ENCODE measurements around the gene FGL2.
"Not testable (repeated sequence)": the region's sequence is repeated elsewhere in the genome, so short reads cannot be mapped to it uniquely, and the experiment has no call there.

The FGL2 gene

GRCh38 chr7:77228795-77229194 lies 29.2 kb upstream of the FGL2 start:
- not testable (repeated sequence) for DNase-seq; H3K27me3 Mint-ChIP-seq; H3K4me3 Mint-ChIP-seq; ATAC-seq (replicated peaks); H3K27ac Mint-ChIP-seq; H3K36me3 Mint-ChIP-seq (ENCODE audit: insufficient read depth); H3K4me1 Mint-ChIP-seq (ENCODE audit: low read depth in 2 of 2)
- peaks cover 9 to 12% of the 10 kb centered on the region in 2 donors for H3K9me3 Mint-ChIP-seq

DNA sequence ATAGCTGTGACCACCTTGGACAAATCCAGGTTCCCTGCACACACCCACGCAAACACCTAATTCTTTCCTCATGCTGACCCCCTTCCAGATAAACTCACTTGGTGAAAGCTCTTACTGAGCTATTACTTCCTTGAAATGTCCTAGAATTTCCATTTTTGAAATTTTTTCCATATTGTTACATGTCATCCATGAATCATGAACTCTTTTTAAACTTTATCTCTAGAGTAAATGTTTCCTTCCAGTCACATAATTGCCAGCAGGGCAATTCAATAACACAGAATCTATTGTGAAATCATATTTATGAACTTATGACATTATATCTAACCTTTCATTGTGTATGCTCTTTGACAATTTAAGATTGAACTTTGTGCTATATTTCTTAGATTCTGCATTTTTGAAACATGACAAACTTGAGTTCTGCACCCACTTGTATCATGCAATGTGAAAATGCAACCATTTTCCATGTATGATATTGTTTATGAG lies 26.8 kb upstream of the FGL2 start:
- ATAC-seq (replicated peaks) (no peak), DNase-seq (no peak)
- H3K9me3 Mint-ChIP-seq: peaks cover 9 to 12% of the 10 kb centered on the region in 2 donors
- H3K27ac Mint-ChIP-seq: no peak overlapping the region
- H3K4me1 Mint-ChIP-seq (ENCODE audit: low read depth in 2 of 2): peaks cover 6 to 11% of the 10 kb centered on the region in 2 donors
- H3K27me3 Mint-ChIP-seq: no peaks in the 10 kb centered on the region
- H3K36me3 Mint-ChIP-seq (ENCODE audit: insufficient read depth): no peaks in the 10 kb centered on the region
- H3K4me3 Mint-ChIP-seq: no peak overlapping the region

- H3K36me3 Mint-ChIP-seq (ENCODE audit: insufficient read depth): peaks cover 4% of the 10 kb centered on the region
- peaks cover 5 to 6% of the 10 kb centered on the region in 2 donors for H3K9me3 Mint-ChIP-seq
- peak overlapping the region in 1 of 2 donors; percentile 88 for H3K27ac Mint-ChIP-seq
- H3K4me1 Mint-ChIP-seq (ENCODE audit: low read depth in 2 of 2): peaks cover 6 to 11% of the 10 kb centered on the region in 2 donors
- no peak for DNase-seq
- no peaks in the 10 kb centered on the region for H3K27me3 Mint-ChIP-seq
- no peak overlapping the region for H3K4me3 Mint-ChIP-seq
- ATAC-seq (replicated peaks): no peak
These were observed 23.6 kb upstream of the FGL2 start for GRCh38 chr7:77223261-77223660.

GRCh38 chr7:77222819-77223218 lies 23.2 kb upstream of the FGL2 start:
- peaks cover 4% of the 10 kb centered on the region for H3K36me3 Mint-ChIP-seq (ENCODE audit: insufficient read depth)
- ATAC-seq (replicated peaks) (no peak), DNase-seq (no peak)
- H3K27me3 Mint-ChIP-seq: no peaks in the 10 kb centered on the region
- peaks cover 5 to 6% of the 10 kb centered on the region in 2 donors for H3K9me3 Mint-ChIP-seq
- H3K4me1 Mint-ChIP-seq (ENCODE audit: low read depth in 2 of 2): peaks cover 6 to 11% of the 10 kb centered on the region in 2 donors
- H3K27ac Mint-ChIP-seq: peak overlapping the region in 1 of 2 donors; percentile 88
- no peak overlapping the region for H3K4me3 Mint-ChIP-seq

- peaks cover 4% of the 10 kb centered on the region for H3K36me3 Mint-ChIP-seq (ENCODE audit: insufficient read depth)
- ATAC-seq (replicated peaks) (no peak), DNase-seq (no peak)
- no peaks in the 10 kb centered on the region for H3K27me3 Mint-ChIP-seq
- H3K4me3 Mint-ChIP-seq: no peak overlapping the region
- H3K4me1 Mint-ChIP-seq (ENCODE audit: low read depth in 2 of 2): peaks cover 6 to 11% of the 10 kb centered on the region in 2 donors
- H3K27ac Mint-ChIP-seq: no peak overlapping the region
- H3K9me3 Mint-ChIP-seq: peaks cover 5 to 6% of the 10 kb centered on the region in 2 donors
These were observed 22.4 kb upstream of the FGL2 start for GRCh38 chr7:77222065-77222464.

GRCh38 chr7:77219701-77220331 lies 20.2 kb upstream of the FGL2 start:
- H3K4me1 Mint-ChIP-seq (ENCODE audit: low read depth in 2 of 2): peaks cover 6 to 11% of the 10 kb centered on the region in 2 donors
- not testable (repeated sequence) for H3K9me3 Mint-ChIP-seq; H3K27ac Mint-ChIP-seq; DNase-seq; H3K36me3 Mint-ChIP-seq (ENCODE audit: insufficient read depth); H3K4me3 Mint-ChIP-seq; H3K27me3 Mint-ChIP-seq; ATAC-seq (replicated peaks)

DNA sequence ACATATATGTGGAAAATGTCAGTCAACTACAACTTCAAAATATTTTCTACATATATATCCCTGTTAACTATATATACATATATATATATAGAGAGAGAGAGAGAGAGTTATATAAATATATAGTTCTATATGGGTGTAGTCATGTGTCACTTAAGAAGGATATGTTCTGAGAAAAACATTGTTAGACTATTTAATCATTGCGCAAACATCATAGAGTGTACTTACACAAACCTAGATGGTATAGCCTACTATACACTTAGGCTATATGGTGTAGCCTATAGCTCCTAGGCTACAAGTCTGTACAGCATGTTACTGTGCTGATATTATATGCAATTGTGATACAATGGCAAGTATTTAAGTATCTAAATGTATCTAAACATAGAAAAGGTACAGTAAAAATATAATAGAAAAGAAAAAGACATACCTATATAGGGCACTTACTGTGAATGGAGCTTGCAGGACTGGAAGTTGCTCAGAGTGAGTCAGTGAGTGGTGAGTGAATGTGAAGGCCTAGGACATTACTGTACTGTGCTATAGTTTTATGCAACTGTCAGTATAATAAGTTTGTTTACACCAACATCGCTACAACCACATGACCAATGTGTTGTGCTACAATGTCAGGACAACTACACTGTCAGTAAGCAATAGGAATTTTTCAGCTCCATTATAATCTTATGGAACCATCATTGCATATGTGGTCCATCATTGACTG lies 18.0 kb upstream of the FGL2 start:
- no peaks in the 10 kb centered on the region for H3K4me1 Mint-ChIP-seq (ENCODE audit: low read depth in 2 of 2)
- no peak overlapping the region for H3K27ac Mint-ChIP-seq
- peaks cover 4% of the 10 kb centered on the region for H3K36me3 Mint-ChIP-seq (ENCODE audit: insufficient read depth)
- ATAC-seq (replicated peaks): no peak
- no peak overlapping the region for H3K4me3 Mint-ChIP-seq
- no peak for DNase-seq
- H3K9me3 Mint-ChIP-seq: peaks cover 5 to 6% of the 10 kb centered on the region in 2 donors
- H3K27me3 Mint-ChIP-seq: no peaks in the 10 kb centered on the region

DNA sequence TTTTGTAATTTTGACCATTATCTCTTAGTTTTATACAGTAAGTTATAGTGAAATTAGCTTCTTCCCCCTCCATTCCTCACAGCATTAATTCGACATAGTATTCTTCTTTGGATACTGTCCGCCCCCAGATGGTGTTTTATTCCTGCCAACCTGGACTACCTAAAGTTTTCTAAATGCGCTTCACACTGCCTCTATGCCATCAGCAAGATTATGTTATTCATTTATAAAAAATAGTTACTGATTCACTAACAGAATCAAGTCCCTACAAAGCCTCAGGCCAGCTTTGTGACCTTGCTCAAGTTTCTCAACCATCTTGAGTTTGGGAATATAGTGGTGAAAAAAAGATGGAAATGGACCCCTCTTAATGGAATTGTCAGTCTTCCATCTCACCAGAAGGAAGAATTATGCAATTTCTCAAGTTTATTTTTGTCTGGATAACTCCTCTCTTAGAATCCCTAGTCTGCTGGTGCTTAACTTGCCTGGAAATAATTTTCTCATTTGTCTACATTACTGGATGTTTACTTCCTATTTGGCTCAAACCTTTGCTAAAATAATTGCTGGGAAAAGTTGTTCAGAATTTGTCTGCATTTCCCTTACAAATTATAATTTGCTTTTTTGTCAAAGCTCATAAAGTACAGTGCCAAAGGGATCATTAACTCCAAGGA lies 16.7 kb upstream of the FGL2 start:
- H3K36me3 Mint-ChIP-seq (ENCODE audit: insufficient read depth): peaks cover 8% of the 10 kb centered on the region
- DNase-seq (no peak), ATAC-seq (replicated peaks) (no peak)
- H3K4me1 Mint-ChIP-seq (ENCODE audit: low read depth in 2 of 2): no peaks in the 10 kb centered on the region
- H3K27me3 Mint-ChIP-seq: no peaks in the 10 kb centered on the region
- H3K27ac Mint-ChIP-seq: no peak overlapping the region
- peaks cover 5 to 6% of the 10 kb centered on the region in 2 donors for H3K9me3 Mint-ChIP-seq
- no peak overlapping the region for H3K4me3 Mint-ChIP-seq

- DNase-seq (no peak), ATAC-seq (replicated peaks) (no peak)
- Mint-ChIP-seq H3K27ac (no peak overlapping the region), H3K4me3 (no peak overlapping the region), H3K9me3 (peaks cover 6 to 8% of the 10 kb centered on the region in 2 donors), H3K4me1 (ENCODE audit: low read depth in 2 of 2) (no peaks in the 10 kb centered on the region), H3K36me3 (ENCODE audit: insufficient read depth) (peaks cover 4% of the 10 kb centered on the region), H3K27me3 (no peaks in the 10 kb centered on the region)
These were observed 10.0 kb upstream of the FGL2 start for GRCh38 chr7:77209479-77210139.

GRCh38 chr7:77208416-77208815 lies 8.8 kb upstream of the FGL2 start:
- Mint-ChIP-seq H3K36me3 (ENCODE audit: insufficient read depth) (peaks cover 4% of the 10 kb centered on the region), H3K4me3 (no peak overlapping the region), H3K9me3 (peaks cover 6 to 8% of the 10 kb centered on the region in 2 donors), H3K27me3 (no peaks in the 10 kb centered on the region), H3K4me1 (ENCODE audit: low read depth in 2 of 2) (no peaks in the 10 kb centered on the region), H3K27ac (no peak overlapping the region)
- DNase-seq: no peak
- ATAC-seq (replicated peaks): no peak

DNA sequence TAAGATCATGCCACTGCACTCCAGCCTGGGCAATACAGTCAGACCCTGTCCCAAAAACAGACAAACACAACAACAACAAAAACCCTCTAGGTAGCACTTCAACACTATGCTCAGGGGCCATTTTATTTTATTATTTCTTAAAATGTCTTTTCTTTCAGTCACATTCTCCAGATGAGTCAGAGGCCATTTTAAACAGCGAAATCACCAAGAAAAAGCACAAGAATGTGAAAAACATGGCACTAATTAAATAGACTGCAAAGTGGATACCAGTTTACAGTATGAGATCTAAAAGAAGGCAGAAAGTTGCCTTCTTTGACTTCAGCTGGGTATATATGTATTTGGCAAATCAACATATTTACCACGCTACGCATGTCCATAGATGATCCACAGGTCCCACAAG lies 6.1 kb upstream of the FGL2 start:
- Mint-ChIP-seq H3K27me3 (no peaks in the 10 kb centered on the region), H3K9me3 (peaks cover 6 to 8% of the 10 kb centered on the region in 2 donors), H3K36me3 (ENCODE audit: insufficient read depth) (peaks cover 4% of the 10 kb centered on the region), H3K4me3 (no peak overlapping the region), H3K4me1 (ENCODE audit: low read depth in 2 of 2) (no peaks in the 10 kb centered on the region), H3K27ac (no peak overlapping the region)
- DNase-seq: no peak
- no peak for ATAC-seq (replicated peaks)

DNA sequence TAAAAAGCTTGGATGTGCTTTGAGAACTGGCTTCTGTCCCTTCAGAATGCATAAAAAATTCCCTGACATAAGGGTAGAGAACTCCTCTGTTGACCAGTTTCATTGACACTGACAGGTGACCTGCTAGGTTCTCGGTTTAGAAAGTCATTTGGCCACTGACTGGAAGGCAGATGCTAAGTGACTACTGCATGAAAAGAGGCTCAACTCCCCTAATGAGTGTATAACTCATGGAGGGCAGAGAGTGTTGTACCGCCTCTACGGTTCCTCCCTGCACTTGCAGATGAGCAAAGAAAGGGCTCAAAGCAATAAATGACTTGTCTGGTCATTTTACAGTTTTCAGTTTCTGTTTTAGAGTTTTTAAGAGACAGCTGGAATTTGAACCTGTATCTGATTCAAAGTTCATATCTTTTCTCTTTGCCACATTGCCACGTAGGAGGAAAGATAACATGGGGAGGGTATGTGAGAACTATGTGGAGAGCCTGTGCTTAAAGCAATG lies 2.9 kb upstream of the FGL2 start:
- no peak overlapping the region for H3K4me3 Mint-ChIP-seq
- no peaks in the 10 kb centered on the region for H3K9me3 Mint-ChIP-seq
- no peak overlapping the region for H3K27ac Mint-ChIP-seq
- H3K36me3 Mint-ChIP-seq (ENCODE audit: insufficient read depth): peaks cover 6% of the 10 kb centered on the region
- ATAC-seq (replicated peaks): no peak
- no peaks in the 10 kb centered on the region for H3K27me3 Mint-ChIP-seq
- no peak for DNase-seq
- peaks cover 19% of the 10 kb centered on the region in 2 donors for H3K4me1 Mint-ChIP-seq (ENCODE audit: low read depth in 2 of 2)

DNA sequence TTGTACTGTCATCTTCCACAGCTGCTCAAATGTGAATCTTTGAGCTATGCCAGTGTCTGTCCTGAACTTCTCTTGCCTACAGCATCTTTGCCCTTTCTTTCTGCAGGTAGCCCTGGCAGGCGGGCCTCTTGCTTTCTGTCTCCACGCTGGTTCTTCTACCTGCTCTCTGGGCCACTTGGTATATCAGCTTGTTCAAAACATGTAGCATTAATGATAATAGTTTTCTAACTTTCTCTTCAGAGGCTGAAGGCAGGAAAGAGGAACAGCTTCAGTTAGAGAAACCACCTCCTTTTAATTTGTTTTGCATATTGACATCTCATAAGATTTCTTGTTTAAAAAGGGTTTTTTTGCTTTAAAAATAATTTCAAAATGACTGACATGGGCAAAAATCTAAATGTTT lies 923 bp upstream of the FGL2 start:
- Mint-ChIP-seq H3K27me3 (no peaks in the 10 kb centered on the region), H3K9me3 (no peaks in the 10 kb centered on the region), H3K4me1 (ENCODE audit: low read depth in 2 of 2) (peaks cover 22 to 25% of the 10 kb centered on the region in 2 donors), H3K36me3 (ENCODE audit: insufficient read depth) (peaks cover 6% of the 10 kb centered on the region), H3K27ac (peak overlapping the region; percentile 90 to 92), H3K4me3 (peak overlapping the region; percentile 84)
- DNase-seq (no peak), ATAC-seq (replicated peaks) (no peak)
